HepG2 (cell line): ENCODE data around the gene KRT77.

ENCODE experiments used
- CREB1 ChIP-seq, 2 experiments: fragments of 450-650 bp in 1 of 2; IDR thresholded peaks; 2 replicates each; pipeline ENCODE4 v1.6.1; 2016 to 2017; ENCODE audit warnings: control low read depth in 1 of 2, mild to moderate bottlenecking in 1 of 2, missing compliant biosample characterization in 1 of 2, missing genetic modification characterization in 1 of 2
- NCOA2 ChIP-seq: sonication (generic); formaldehyde crosslinking; IDR thresholded peaks from 2 replicates; pipeline ENCODE4 v1.8.0; 2022; ENCODE audit warnings: inconsistent platforms
- NFIB ChIP-seq: sonication (generic); formaldehyde crosslinking; IDR thresholded peaks from 2 replicates; pipeline ENCODE4 v1.9.0; 2021; ENCODE audit warnings: missing genetic modification reagents, mild to moderate bottlenecking, borderline replicate concordance
- RFX5 ChIP-seq: IDR thresholded peaks from 2 replicates; pipeline ENCODE4 v1.6.1; 2011; ENCODE audit warnings: low read depth, low read length, improper control_type of control experiment
- U2AF1 ChIP-seq: fragments of 200-400 bp; formaldehyde crosslinking; optimal IDR thresholded peaks from 2 replicates; pipeline ENCODE3; 2017; ENCODE audit warnings: mild to moderate bottlenecking, low read depth, low read length
- ZFP36L2 ChIP-seq: sonication (generic); formaldehyde crosslinking; IDR thresholded peaks from 2 replicates; pipeline ENCODE4 v1.4.0; 2020; ENCODE audit warnings: missing genetic modification reagents

- TF ChIP-seq ZFP36L2 (no peak), RFX5 (no peak), U2AF1 (no peak), NFIB (CRISPR knock-in tag) (no peak), NCOA2 (CRISPR knock-in tag) (no peak), CREB1 (IDR thresholded peaks at IDR 0.05) (no peak), CREB1 (CRISPR knock-in tag; IDR thresholded peaks at IDR 0.05) (no peak)
Measured at GRCh38 chr12:52650520-52651081, 52.7 kb downstream of the KRT77 start.
